Measurements from ENCODE around the gene COL9A3.

Gene COL9A3

GRCh38 chr20:62820962-62821725 is 4.3 kb downstream of the COL9A3 start:
- TF ChIP-seq FOXP2 (optimal IDR thresholded peaks at IDR 0.05; ENCODE audit: control extremely low read depth, extremely low read length, insufficient read depth) (no peak), POLR2AphosphoS5 (IDR thresholded peaks at IDR 0.05; ENCODE audit: borderline replicate concordance, low read depth, low read length) (no peak), EZH2 (IDR thresholded peaks at IDR 0.05) (no peak)
- Histone ChIP-seq H3K9ac (ENCODE audit: insufficient read length) (no peak overlapping the region), H3K36me3 (ENCODE audit: insufficient read depth, low read length) (no peaks in the 10 kb centered on the region), H3K27ac (no peak overlapping the region), H3K9me3 (ENCODE audit: low read depth, low read length) (no peaks in the 10 kb centered on the region), H3K4me3 (no peak overlapping the region)
- DNase-seq (ENCODE audit: low read depth, low spot score), result no peak

- H3K36me3 ChIP-seq (ENCODE audit: insufficient read depth, low read length), result no peaks in the 10 kb centered on the region
- H3K9ac ChIP-seq (ENCODE audit: insufficient read length), result no peak overlapping the region
- DNase-seq (ENCODE audit: low read depth, low spot score), result no peak
- no peak overlapping the region for H3K27ac ChIP-seq
- no peaks in the 10 kb centered on the region for H3K9me3 ChIP-seq (ENCODE audit: low read depth, low read length)
- TF ChIP-seq POLR2AphosphoS5 (IDR thresholded peaks at IDR 0.05; ENCODE audit: borderline replicate concordance, low read depth, low read length) (no peak), EZH2 (IDR thresholded peaks at IDR 0.05) (no peak), FOXP2 (optimal IDR thresholded peaks at IDR 0.05; ENCODE audit: control extremely low read depth, extremely low read length, insufficient read depth) (no peak)
- no peak overlapping the region for H3K4me3 ChIP-seq
Measured at GRCh38 chr20:62821726-62822210, 4.9 kb downstream of the COL9A3 start.

GRCh38 chr20:62822239-62822787 is 5.5 kb downstream of the COL9A3 start:
- no peak overlapping the region for H3K27ac ChIP-seq
- TF ChIP-seq POLR2AphosphoS5 (IDR thresholded peaks at IDR 0.05; ENCODE audit: borderline replicate concordance, low read depth, low read length) (no peak), FOXP2 (optimal IDR thresholded peaks at IDR 0.05; ENCODE audit: control extremely low read depth, extremely low read length, insufficient read depth) (no peak), EZH2 (IDR thresholded peaks at IDR 0.05) (no peak)
- H3K9me3 ChIP-seq (ENCODE audit: low read depth, low read length), result no peaks in the 10 kb centered on the region
- no peaks in the 10 kb centered on the region for H3K36me3 ChIP-seq (ENCODE audit: insufficient read depth, low read length)
- DNase-seq (ENCODE audit: low read depth, low spot score), result no peak
- no peak overlapping the region for H3K9ac ChIP-seq (ENCODE audit: insufficient read length)
- no peak overlapping the region for H3K4me3 ChIP-seq

GRCh38 chr20:62822788-62823651 is 6.2 kb downstream of the COL9A3 start:
- H3K9me3 ChIP-seq (ENCODE audit: low read depth, low read length), result no peaks in the 10 kb centered on the region
- H3K4me3 ChIP-seq, result no peak overlapping the region
- H3K36me3 ChIP-seq (ENCODE audit: insufficient read depth, low read length), result no peaks in the 10 kb centered on the region
- H3K9ac ChIP-seq (ENCODE audit: insufficient read length), result no peak overlapping the region
- TF ChIP-seq FOXP2 (optimal IDR thresholded peaks at IDR 0.05; ENCODE audit: control extremely low read depth, extremely low read length, insufficient read depth), result no peak
- no peak for TF ChIP-seq EZH2 (IDR thresholded peaks at IDR 0.05)
- TF ChIP-seq POLR2AphosphoS5 (IDR thresholded peaks at IDR 0.05; ENCODE audit: borderline replicate concordance, low read depth, low read length), result no peak
- no peak for DNase-seq (ENCODE audit: low read depth, low spot score)
- peak overlapping the region; percentile 60; the same call in 1 of the 2 replicates for H3K27ac ChIP-seq

- Histone ChIP-seq H3K9me3 (ENCODE audit: low read depth, low read length) (no peaks in the 10 kb centered on the region), H3K9ac (ENCODE audit: insufficient read length) (no peak overlapping the region), H3K36me3 (ENCODE audit: insufficient read depth, low read length) (no peaks in the 10 kb centered on the region), H3K27ac (no peak overlapping the region), H3K4me3 (no peak overlapping the region)
- no peak for DNase-seq (ENCODE audit: low read depth, low spot score)
- no peak for TF ChIP-seq FOXP2 (optimal IDR thresholded peaks at IDR 0.05; ENCODE audit: control extremely low read depth, extremely low read length, insufficient read depth)
- TF ChIP-seq POLR2AphosphoS5 (IDR thresholded peaks at IDR 0.05; ENCODE audit: borderline replicate concordance, low read depth, low read length), result no peak
- TF ChIP-seq EZH2 (IDR thresholded peaks at IDR 0.05), result no peak
Measured at GRCh38 chr20:62823688-62824475, 7.0 kb downstream of the COL9A3 start.

GRCh38 chr20:62824476-62825332 is 7.9 kb downstream of the COL9A3 start:
- Histone ChIP-seq H3K9ac (ENCODE audit: insufficient read length) (no peak overlapping the region), H3K27ac (no peak overlapping the region), H3K9me3 (ENCODE audit: low read depth, low read length) (no peaks in the 10 kb centered on the region), H3K36me3 (ENCODE audit: insufficient read depth, low read length) (no peaks in the 10 kb centered on the region), H3K4me3 (peak overlapping the region; percentile 56)
- peak; percentile 17; the same call in 1 of the 2 replicates for TF ChIP-seq POLR2AphosphoS5 (IDR thresholded peaks at IDR 0.05; ENCODE audit: borderline replicate concordance, low read depth, low read length)
- TF ChIP-seq FOXP2 (optimal IDR thresholded peaks at IDR 0.05; ENCODE audit: control extremely low read depth, extremely low read length, insufficient read depth), result no peak
- TF ChIP-seq EZH2 (IDR thresholded peaks at IDR 0.05), result no peak
- DNase-seq (ENCODE audit: low read depth, low spot score), result no peak
